AG09309 (cell line): ENCODE measurements around the gene KMO.

Source experiments
- DNase-seq: peaks from one replicate; pipeline ENCODE4 v3.0.0-alpha.2; 2010; ENCODE audit warnings: low read depth
- H3K4me3 ChIP-seq: 2 replicates; pipeline ENCODE4 v1.5.1; 2011; ENCODE audit warnings: mild to moderate bottlenecking, low read depth, low read length, moderate library complexity; ENCODE audit not compliant: control insufficient read depth
- CTCF ChIP-seq: IDR thresholded peaks from 2 replicates; pipeline ENCODE4 v1.5.1; 2011; ENCODE audit warnings: mild to moderate bottlenecking, low read depth, low read length, inconsistent platforms; ENCODE audit not compliant: insufficient read depth, control insufficient read depth; ENCODE audit errors: missing control alignments

The KMO gene

GRCh38 chr1:241553886-241554592, 21.9 kb downstream of the KMO start:
- no peak overlapping the region for H3K4me3 ChIP-seq
- DNase-seq: no peak
- no peak for TF ChIP-seq CTCF

- TF ChIP-seq CTCF: no peak
- no peak overlapping the region for H3K4me3 ChIP-seq
- DNase-seq: no peak
Observed at GRCh38 chr1:241555526-241555925, 23.3 kb downstream of the KMO start.

GRCh38 chr1:241557031-241557430, 24.9 kb downstream of the KMO start:
- no peak overlapping the region for H3K4me3 ChIP-seq
- no peak for TF ChIP-seq CTCF
- no peak for DNase-seq

- no peak overlapping the region for H3K4me3 ChIP-seq
- TF ChIP-seq CTCF: no peak
- no peak for DNase-seq
Observed at GRCh38 chr1:241557551-241558193, 25.5 kb downstream of the KMO start.

GRCh38 chr1:241560146-241560848, 28.1 kb downstream of the KMO start:
- DNase-seq: no peak
- no peak for TF ChIP-seq CTCF
- no peak overlapping the region for H3K4me3 ChIP-seq

GRCh38 chr1:241560849-241561187, 28.6 kb downstream of the KMO start:
- no peak for DNase-seq
- no peak for TF ChIP-seq CTCF
- H3K4me3 ChIP-seq: no peak overlapping the region
